ENCODE data around the gene TMEM198.
A peak's percentile ranks its signal among the peaks of the same experiment; 100 is the strongest.

DNA sequence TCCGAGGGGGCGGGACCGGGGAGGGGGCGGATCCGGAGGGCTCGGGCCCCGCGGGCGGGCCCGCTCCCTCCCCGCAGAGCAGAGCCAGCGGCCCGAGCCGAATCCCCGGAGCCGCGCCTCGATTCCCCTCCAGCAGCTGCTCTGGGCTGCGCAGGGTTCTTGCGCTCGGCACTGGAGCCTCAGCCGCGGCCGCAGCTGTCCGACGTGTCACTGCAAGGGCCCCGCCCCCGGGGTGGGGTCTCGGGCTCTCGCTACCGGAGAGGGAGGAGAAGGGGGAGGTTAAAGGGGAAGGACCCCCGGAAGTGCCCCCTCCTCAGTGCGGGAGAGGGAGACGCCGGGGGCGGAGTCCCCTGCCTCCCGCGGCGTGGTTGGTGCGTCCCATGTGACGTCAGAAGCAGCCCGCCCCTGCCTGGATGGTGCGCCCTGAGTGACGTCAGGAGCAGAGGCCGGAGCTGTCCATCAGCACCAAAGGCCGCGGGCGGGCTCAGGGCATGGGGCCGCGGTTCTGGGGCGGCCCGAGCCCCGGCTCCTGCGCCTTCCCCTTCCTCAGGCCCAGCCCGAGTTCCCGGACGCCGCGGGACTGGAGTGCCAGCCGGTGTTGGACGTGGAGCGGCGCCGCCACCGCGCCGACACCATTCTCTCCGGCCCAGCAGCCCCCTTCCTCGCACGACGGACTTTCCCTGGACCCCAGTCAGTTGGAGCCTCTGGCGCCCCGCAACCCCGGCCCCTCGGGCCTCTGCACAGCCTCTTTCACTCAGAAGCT is at the start of gene TMEM198, which contains the start of gene CHPF:
- TF ChIP-seq ZFP3 (CRISPR knock-in tag; IDR thresholded peaks at IDR 0.05): peak; percentile 73; the same call in 1 of the 2 replicates
- no peak for TF ChIP-seq CSDC2 (CRISPR knock-in tag; IDR thresholded peaks at IDR 0.05)
- TF ChIP-seq TCF4 (CRISPR knock-in tag; IDR thresholded peaks at IDR 0.05; ENCODE audit: borderline replicate concordance): no peak
- TF ChIP-seq BACH2 (CRISPR knock-in tag; IDR thresholded peaks at IDR 0.05; ENCODE audit: borderline replicate concordance): no peak
- TF ChIP-seq GLIS3 (CRISPR knock-in tag; IDR thresholded peaks at IDR 0.05): no peak
- TF ChIP-seq ARNTL (CRISPR knock-in tag; IDR thresholded peaks at IDR 0.05; ENCODE audit: borderline replicate concordance, low read depth): no peak
- TF ChIP-seq RARB (CRISPR knock-in tag; IDR thresholded peaks at IDR 0.05): no peak
- TF ChIP-seq SNAI2 (CRISPR knock-in tag; IDR thresholded peaks at IDR 0.05): no peak
- TF ChIP-seq, protein P1, sequence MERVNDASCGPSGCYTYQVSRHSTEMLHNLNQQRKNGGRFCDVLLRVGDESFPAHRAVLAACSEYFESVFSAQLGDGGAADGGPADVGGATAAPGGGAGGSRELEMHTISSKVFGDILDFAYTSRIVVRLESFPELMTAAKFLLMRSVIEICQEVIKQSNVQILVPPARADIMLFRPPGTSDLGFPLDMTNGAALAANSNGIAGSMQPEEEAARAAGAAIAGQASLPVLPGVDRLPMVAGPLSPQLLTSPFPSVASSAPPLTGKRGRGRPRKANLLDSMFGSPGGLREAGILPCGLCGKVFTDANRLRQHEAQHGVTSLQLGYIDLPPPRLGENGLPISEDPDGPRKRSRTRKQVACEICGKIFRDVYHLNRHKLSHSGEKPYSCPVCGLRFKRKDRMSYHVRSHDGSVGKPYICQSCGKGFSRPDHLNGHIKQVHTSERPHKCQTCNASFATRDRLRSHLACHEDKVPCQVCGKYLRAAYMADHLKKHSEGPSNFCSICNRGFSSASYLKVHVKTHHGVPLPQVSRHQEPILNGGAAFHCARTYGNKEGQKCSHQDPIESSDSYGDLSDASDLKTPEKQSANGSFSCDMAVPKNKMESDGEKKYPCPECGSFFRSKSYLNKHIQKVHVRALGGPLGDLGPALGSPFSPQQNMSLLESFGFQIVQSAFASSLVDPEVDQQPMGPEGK (CRISPR knock-in tag; IDR thresholded peaks at IDR 0.05; ENCODE audit: borderline replicate concordance): peak; percentile 89
- no peak for TF ChIP-seq ZNF565 (CRISPR knock-in tag; conservative IDR thresholded peaks at IDR 0.05; ENCODE audit: low read depth)
- no peak for TF ChIP-seq ISL1 (CRISPR knock-in tag; IDR thresholded peaks at IDR 0.05)
